Thyroid gland (tissue), 4 donors: ENCODE results near the gene IL19. TPM values are rescaled to one million over a fixed set of nuclear protein-coding genes. Genes with fewer than 3 reads are reported as not detected.

ENCODE experiments used
- DNase-seq, 2 donors: peaks; one replicate each; pipeline ENCODE4 v3.0.0-alpha.2; 2019
- H3K27ac ChIP-seq, 3 donors: fragments of 200-600 bp; sonication (generic); 1 replicate in 2 of 3; 2 replicates in 1 of 3; pipeline ENCODE4 v1.5.1; 2016 to 2019; ENCODE audit warnings: mild to moderate bottlenecking in 1 of 3, moderate library complexity in 1 of 3
- H3K27me3 ChIP-seq: fragments of 200-600 bp; sonication (generic); one replicate; pipeline ENCODE4 v1.5.1; 2019
- H3K36me3 ChIP-seq, 2 donors: fragments of 200-600 bp; sonication (generic); one replicate each; pipeline ENCODE4 v1.5.1; 2016 to 2019
- H3K4me1 ChIP-seq, 2 donors: fragments of 200-600 bp; sonication (generic); one replicate each; pipeline ENCODE4 v1.5.1; 2017 to 2019
- H3K4me3 ChIP-seq, 3 donors: fragments of 200-600 bp; sonication (generic); replicated peaks in 1 of 3; 1 replicate in 2 of 3; 2 replicates in 1 of 3; pipeline ENCODE4 v1.5.1; 2016; ENCODE audit warnings: mild to moderate bottlenecking in 1 of 3
- H3K9me3 ChIP-seq: fragments of 200-600 bp; sonication (generic); one replicate; pipeline ENCODE4 v1.5.1; 2017
- CTCF ChIP-seq, 6 experiments: fragments of 200-600 bp in 3 of 6; fragments of 450-650 bp in 3 of 6; sonication (generic) in 3 of 6; IDR thresholded peaks; one replicate each; pipeline ENCODE4 v1.5.1; 2016 to 2019; ENCODE audit warnings: antibody characterized with exemption in 6 of 6, mild to moderate bottlenecking in 2 of 6, inconsistent platforms in 1 of 6, moderate library complexity in 1 of 6
- POLR2A ChIP-seq, 2 donors: fragments of 450-650 bp; IDR thresholded peaks; one replicate each; pipeline ENCODE4 v1.6.1; 2017; ENCODE audit warnings: antibody characterized with exemption in 2 of 2, mild to moderate bottlenecking in 2 of 2, moderate library complexity in 1 of 2
- WGBS, 2 donors: methylation state at CpG; one replicate each; pipeline ENCODE4 v1.1.5; 2017; 5-methylcytosine and 5-hydroxymethylcytosine counted together
- intact Hi-C: fragments of 100-400 bp; cut with DNase I; formaldehyde crosslinking; loops from one replicate; pipeline ENCODE4 v1.15.1; 2023
- total RNA-seq, 4 donors: library from RNA; depleted of rRNA; stranded (reverse); fragments of >200 nt; gene quantifications; one replicate each; pipeline ENCODE4 v1.2.3, GENCODE V29; 2016

The IL19 gene
- not detected for total RNA-seq

- 78% methylated on average over 9 of the region's 9 CpGs for WGBS, 2 donors
- intact Hi-C loops, result no loop called here
- Histone ChIP-seq H3K4me1 (peaks cover 0 to 6% of the 10 kb centered on the region in 2 donors), H3K9me3 (no peaks in the 10 kb centered on the region), H3K36me3 (no peaks in the 10 kb centered on the region), H3K27ac (no peak within 1 kb of the TSS), H3K4me3 (no peak within 1 kb of the TSS), H3K27me3 (no peaks in the 10 kb centered on the region)
- TF ChIP-seq CTCF (IDR thresholded peaks at IDR 0.05) (no peak), POLR2A (IDR thresholded peaks at IDR 0.05) (no peak)
- DNase-seq, result no peak
These were observed at the start of gene IL19 for GRCh38 chr1:206770531-206771337. IL19 (plus strand) TSS chr1:206770773; CDS start chr1:206836663, 65,890 bp downstream.

- no peaks in the 10 kb centered on the region for H3K9me3 ChIP-seq
- H3K27me3 ChIP-seq, result no peaks in the 10 kb centered on the region
- intact Hi-C loops, result no loop called here
- no peaks in the 10 kb centered on the region for H3K36me3 ChIP-seq
- DNase-seq, result no peak
- H3K4me1 ChIP-seq, result peaks cover 49 to 65% of the 10 kb centered on the region in 2 donors
- TF ChIP-seq POLR2A (IDR thresholded peaks at IDR 0.05) (no peak), CTCF (IDR thresholded peaks at IDR 0.05) (no peak)
- no peak overlapping the region for H3K4me3 ChIP-seq
- no peak overlapping the region for H3K27ac ChIP-seq
- 85% methylated on average over 1 of the region's 1 CpG; no CpG with 5 or more reads in 1 of the 2 donors for WGBS, 2 donors
These were observed 49.1 kb upstream of the IL19 start for GRCh38 chr1:206721454-206721853.

GRCh38 chr1:206722751-206723461 lies 47.7 kb upstream of the IL19 start:
- peaks cover 49 to 66% of the 10 kb centered on the region in 2 donors for H3K4me1 ChIP-seq
- intact Hi-C loops, result no loop called here
- no peak overlapping the region for H3K4me3 ChIP-seq
- TF ChIP-seq POLR2A (IDR thresholded peaks at IDR 0.05) (no peak), CTCF (IDR thresholded peaks at IDR 0.05) (no peak)
- DNase-seq, result no peak
- H3K9me3 ChIP-seq, result no peaks in the 10 kb centered on the region
- WGBS, 2 donors, result 71 to 81% methylated on average over 6 to 17 of the region's 17 CpGs
- H3K27me3 ChIP-seq, result no peaks in the 10 kb centered on the region
- no peaks in the 10 kb centered on the region for H3K36me3 ChIP-seq
- H3K27ac ChIP-seq, result peak overlapping the region in 1 of 3 donors; percentile 80

GRCh38 chr1:206723462-206723804 lies 47.1 kb upstream of the IL19 start:
- Histone ChIP-seq H3K27ac (peak overlapping the region; percentile 49 to 80 (median 66)), H3K4me1 (peaks cover 49 to 66% of the 10 kb centered on the region in 2 donors), H3K36me3 (no peaks in the 10 kb centered on the region), H3K9me3 (no peaks in the 10 kb centered on the region), H3K27me3 (no peaks in the 10 kb centered on the region), H3K4me3 (no peak overlapping the region)
- TF ChIP-seq CTCF (IDR thresholded peaks at IDR 0.05), result no peak
- TF ChIP-seq POLR2A (IDR thresholded peaks at IDR 0.05), result no peak
- intact Hi-C loops, result no loop called here
- DNase-seq, result no peak
- WGBS, 2 donors, result 86 to 90% methylated on average over 2 to 4 of the region's 4 CpGs
